CD4-positive, alpha-beta T cell treated with Interleukin-17A for 1 hour (primary cell): Measurements from ENCODE around the gene NBEA.

Experiments used
- DNase-seq: peaks from one replicate; pipeline ENCODE4 v3.0.0-alpha.2; 2020

Gene NBEA

GRCh38 chr13:35191883-35192282 is 249.8 kb downstream of the NBEA start:
- no peak for DNase-seq

DNA sequence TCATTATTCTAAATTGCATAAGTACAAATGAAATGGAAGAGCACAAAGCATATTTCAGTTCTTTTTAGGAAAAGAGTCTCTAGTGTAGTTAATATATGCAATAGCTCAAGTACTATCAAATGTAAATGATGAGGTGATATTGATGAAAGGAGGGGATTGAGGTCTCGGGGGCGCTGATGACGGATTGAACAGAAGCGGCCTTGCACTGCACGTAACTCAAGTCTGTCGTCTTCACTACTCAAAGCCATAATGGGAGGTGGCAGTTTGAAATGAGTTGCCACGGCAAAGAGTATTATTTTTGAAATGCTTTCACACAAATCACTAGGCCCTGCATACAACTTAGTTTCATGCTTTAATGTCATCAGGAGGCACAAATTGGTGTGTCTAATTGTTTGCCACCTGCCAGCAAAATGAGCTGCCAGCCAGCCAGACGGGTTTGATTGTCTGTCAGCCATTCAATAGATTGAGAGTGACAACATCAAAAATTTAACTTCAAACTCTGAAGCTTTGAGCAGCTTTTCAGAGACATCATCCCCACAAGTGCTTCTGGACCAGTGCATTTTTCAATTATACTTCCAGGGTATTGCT is 256.6 kb downstream of the NBEA start:
- no peak for DNase-seq

DNA sequence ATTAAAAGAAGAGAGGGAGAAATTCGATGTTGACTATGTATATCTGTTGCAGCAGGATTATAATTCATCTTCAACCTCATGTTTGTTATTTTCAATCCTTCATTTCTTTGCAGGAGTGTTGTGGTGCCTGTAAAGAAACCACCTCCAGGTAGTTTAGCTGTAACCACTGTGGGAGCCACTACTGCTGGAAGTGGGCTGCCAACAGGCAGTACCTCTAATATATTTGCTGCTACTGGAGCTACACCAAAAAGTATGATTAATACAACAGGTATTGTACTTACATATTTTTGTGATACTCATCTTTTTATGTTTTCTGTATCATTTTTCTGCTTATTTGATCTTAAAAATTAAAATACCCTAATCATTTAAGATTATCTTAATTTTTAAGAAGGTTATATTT is 266.5 kb downstream of the NBEA start:
- no peak for DNase-seq

GRCh38 chr13:35210261-35210660 is 268.2 kb downstream of the NBEA start:
- no peak for DNase-seq

DNA sequence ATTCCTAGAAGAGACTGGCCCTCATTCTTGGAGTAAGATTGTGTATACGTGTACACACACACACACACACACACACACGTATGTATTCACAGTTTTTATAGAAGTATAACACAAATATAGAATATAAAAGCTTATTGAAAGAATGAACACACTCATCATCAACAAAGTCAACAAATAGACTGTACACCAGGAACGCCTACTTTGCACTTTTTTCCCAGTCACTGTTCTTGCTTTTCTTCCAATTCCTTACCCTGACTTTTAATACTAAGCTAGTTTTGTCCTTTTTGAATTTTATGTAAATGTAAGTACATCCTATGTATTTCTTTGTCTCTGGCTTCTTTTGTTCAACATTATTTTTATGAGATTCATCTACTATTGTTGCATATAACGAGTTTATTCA is 269.9 kb downstream of the NBEA start:
- DNase-seq = no peak

- DNase-seq = no peak
Observed at GRCh38 chr13:35213911-35214310, 271.8 kb downstream of the NBEA start.

GRCh38 chr13:35216131-35216530 is 274.1 kb downstream of the NBEA start:
- DNase-seq = no peak

DNA sequence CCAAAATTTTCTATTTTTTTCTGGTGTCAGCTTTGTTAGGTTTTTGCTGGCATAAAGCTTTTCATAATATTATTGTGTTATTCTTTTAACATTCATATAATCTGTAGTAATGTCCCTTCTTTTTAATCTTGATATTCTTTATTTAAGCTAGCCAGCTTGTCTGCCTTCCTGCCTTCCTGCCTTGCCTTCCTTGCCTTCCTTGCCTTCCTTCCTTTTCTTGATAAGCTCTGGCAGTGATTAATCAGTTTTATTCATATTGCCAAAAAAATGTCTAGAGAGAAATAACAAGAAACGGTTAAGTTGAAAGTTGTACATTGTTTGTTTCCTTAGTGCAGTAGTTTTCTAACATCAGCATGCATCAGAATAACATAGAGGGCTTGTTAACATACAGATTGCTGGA is 277.0 kb downstream of the NBEA start:
- DNase-seq = no peak

GRCh38 chr13:35225159-35225558 is 283.1 kb downstream of the NBEA start:
- no peak for DNase-seq

GRCh38 chr13:35225582-35225981 is 283.5 kb downstream of the NBEA start:
- no peak for DNase-seq

GRCh38 chr13:35228536-35228935 is 286.5 kb downstream of the NBEA start:
- no peak for DNase-seq

DNA sequence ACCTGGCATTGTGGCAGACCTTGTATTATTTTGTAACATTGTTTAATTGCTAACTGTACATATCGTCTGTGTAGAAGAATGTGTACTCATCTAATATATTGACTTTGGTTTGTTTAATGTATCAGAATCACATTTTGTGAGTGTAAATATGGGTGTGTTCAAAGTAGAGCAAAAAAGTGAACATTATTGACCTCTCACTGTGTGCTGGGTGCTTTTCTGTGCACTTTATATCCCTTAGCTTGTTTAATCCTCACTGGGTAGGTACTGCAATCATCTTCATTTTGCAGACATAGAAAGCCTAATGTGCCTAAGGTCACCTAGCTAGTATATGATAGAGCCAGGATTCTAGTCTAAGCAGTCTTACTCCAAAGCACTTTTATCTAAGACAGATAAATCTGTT is 289.4 kb downstream of the NBEA start:
- no peak for DNase-seq

DNA sequence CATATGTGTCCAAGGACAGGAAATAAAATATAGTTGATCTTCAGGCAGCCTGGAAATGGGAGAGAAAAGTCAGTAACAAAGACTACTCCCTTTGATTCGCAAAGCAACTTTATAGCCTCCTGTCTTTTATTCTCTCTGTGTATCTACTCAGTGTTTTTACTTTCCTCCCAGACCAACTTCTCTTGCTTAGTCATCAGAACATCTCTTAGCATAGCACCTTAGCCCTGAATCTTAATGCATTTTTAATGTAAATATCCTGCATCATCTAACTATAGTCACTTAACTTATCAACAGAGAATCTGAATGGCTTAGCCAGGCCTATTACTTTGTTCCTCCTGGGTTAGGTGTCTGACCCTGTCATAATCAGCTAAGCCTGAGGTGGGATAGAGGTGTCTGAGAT is 296.2 kb downstream of the NBEA start:
- DNase-seq = no peak

DNA sequence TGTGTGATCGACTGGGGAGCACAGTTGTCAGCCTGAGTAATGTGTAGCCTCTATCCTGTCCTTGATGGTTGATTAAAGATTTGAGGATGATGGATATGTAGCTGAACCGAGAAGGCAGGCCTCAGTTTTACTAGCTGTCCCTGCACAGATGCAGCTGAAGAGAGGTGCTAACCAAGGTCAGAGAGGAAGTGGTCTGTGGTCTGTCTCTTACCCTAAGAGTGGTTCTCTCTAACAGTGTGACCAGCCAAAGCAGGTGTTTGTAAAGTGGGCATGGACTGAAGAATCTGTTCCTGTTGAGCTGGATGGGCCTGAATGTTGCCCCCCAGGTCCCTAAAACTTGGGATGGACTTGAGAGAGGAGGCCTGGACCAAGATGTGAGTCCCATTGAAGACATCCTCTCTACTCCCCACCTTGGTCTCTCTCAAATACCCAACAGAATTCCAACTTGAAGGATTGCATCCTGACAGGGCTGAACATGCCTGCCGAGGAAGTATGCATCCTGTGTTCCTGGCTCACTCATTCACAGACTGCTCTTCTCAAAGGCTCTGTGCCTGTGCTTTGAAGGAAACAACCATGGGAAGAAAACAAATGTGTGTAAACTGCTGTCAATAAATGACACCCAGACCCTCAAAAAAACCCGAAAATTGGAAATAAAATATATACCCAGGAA is 310.6 kb downstream of the NBEA start:
- no peak for DNase-seq

GRCh38 chr13:35255241-35255640 is 313.2 kb downstream of the NBEA start:
- DNase-seq = no peak

DNA sequence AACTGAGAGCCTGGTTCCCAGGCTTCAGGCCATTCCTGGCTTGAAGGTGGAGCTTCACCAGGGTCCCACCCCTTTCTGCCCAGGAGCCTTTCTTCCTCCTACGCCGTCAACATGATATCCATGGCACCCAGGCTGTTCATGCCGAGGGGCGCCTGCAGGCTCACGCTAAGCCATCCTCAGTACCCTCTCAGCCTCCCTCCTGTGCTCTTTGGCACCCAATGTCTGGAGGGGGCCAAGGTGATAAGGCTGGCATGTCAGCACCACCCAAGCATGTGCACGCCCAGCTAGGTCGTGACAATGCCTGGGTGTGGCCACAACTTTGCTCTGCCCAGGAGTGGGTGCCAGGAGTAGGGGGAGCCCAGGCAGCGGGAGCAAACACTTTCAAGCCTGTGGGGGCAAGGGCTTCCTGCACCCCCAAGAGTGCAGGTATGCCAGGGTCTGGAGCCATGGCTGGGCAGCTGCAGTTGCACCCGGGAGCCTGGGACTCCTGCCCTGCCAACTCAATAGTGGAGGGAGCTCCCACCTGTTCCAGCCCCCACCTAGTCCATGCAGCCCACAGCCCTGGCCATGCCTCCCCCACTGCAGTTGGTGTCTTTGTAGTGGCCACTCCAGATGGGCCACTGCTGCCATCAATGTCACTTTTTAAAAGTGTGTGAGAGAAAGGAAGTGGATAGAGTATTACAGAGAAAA is 314.5 kb downstream of the NBEA start:
- DNase-seq = no peak

- DNase-seq = no peak
Observed at GRCh38 chr13:35260316-35260715, 318.2 kb downstream of the NBEA start.

DNA sequence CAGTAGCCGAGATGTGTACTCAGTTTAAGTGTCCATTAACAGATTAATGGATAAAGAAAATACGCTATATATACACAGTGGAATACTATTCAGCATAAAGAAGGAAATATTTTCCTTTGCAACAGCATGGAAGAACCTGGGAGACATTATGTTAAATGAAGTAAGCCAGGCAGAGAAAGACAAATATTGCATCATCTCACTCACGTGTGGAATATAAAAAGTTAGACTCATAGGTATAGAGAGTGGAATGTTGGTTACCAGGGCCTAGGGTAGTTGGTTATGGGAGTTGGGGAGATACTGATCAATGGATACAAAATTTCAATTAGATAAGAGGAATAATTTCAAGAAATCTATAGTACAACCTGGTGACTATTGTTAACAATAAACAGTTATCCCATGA is 324.3 kb downstream of the NBEA start:
- DNase-seq = no peak

- no peak for DNase-seq
Observed at GRCh38 chr13:35278917-35279316, 336.8 kb downstream of the NBEA start.

DNA sequence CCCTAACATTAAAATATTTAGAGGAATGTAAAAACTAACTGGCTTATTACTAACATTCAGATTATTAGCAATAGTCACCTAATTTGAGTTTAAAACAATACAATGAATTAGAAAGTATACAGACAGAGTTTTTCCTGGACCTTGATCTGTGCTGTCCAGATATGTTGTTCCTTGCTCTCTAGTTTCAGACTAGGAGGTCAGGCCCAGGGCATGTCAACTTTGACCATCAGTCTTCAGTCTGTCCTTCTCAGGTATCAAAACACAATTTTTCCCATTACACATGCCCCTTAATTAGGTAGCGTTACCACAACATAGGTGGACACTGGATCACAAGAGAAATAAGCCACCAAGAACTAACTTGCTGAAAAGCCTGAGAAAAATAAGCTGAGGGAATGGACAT is 337.4 kb downstream of the NBEA start:
- no peak for DNase-seq

- no peak for DNase-seq
Observed at GRCh38 chr13:35283856-35284255, 341.8 kb downstream of the NBEA start.

DNA sequence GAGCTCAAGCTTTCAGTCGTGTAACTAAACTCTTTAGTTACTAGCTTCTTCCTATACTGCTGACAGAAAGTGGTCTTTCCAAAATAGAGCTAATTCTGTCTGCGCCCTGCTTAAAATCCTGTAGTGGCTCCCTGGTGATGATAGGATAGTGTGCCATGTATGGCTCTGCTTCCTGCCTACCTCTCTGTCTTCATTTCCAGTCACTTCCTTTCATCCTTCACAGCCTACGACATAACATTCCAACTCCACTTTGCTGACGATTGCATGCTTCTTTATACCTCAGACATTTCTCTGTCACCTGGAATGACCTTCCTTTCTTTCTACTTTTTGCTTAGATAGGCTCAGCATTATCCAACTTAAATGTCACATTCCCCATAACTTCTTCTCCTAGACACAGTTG is 343.6 kb downstream of the NBEA start:
- DNase-seq = no peak

- DNase-seq = no peak
Observed at GRCh38 chr13:35292329-35292728, 350.3 kb downstream of the NBEA start.

DNA sequence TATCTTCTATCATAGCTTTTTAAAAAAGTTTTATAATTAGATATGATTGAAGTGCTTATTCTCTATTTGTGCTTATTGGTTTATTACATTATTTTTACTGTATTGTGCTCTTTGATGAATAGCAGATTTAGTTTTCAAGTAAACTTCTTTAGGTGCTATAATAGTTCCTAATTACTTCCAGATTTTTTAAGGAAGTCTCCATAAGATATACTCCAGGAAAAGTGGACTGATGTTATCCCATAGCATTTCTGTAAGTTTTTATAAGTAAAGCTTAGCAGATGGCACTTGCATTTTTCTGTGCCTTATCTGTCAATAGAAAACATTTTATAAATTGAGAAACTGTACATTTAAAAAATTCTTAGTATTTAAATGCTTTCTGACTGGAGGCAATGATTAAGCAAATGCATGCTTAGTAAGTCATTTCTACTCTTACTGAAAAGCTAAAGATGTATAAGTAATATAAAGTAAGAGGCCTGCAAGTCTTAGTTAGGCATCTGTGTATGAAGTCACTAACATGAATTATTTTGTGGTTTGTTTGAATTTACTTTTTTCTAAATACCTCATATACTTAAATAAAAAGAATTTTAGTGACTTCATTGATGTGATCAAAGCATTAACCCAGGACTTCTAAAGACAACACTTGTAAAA is 351.6 kb downstream of the NBEA start:
- no peak for DNase-seq
